GM19463 (cell line): ENCODE measurements around the gene ZBTB49.
"Not testable (repeated sequence)": the region's sequence is repeated elsewhere in the genome, so short reads cannot be mapped to it uniquely, and the experiment has no call there.

Experiments
- ATAC-seq: cut with Tn5 transposase; IDR thresholded peaks from one replicate; pipeline ENCODE4 v1.9.1; 2021; ENCODE audit warnings: mild to moderate bottlenecking, moderate library complexity; ENCODE audit not compliant: unreplicated experiment

Gene ZBTB49

GRCh38 chr4:4323705-4324534 is 33.9 kb downstream of the ZBTB49 start:
- no peak for ATAC-seq

GRCh38 chr4:4325321-4325720 is 35.3 kb downstream of the ZBTB49 start:
- no peak for ATAC-seq

GRCh38 chr4:4326166-4326565 is 36.1 kb downstream of the ZBTB49 start:
- ATAC-seq, result no peak

GRCh38 chr4:4327652-4328121 is 37.6 kb downstream of the ZBTB49 start:
- no peak for ATAC-seq

- no peak for ATAC-seq
Measured at GRCh38 chr4:4328206-4328605, 38.2 kb downstream of the ZBTB49 start.

GRCh38 chr4:4328840-4329239 is 38.8 kb downstream of the ZBTB49 start:
- no peak for ATAC-seq

GRCh38 chr4:4329496-4329895 is 39.4 kb downstream of the ZBTB49 start:
- ATAC-seq, result no peak

GRCh38 chr4:4330794-4331193 is 40.7 kb downstream of the ZBTB49 start:
- no peak for ATAC-seq

- ATAC-seq, result no peak
Measured at GRCh38 chr4:4332529-4332928, 42.5 kb downstream of the ZBTB49 start.

GRCh38 chr4:4333265-4333706 is 43.2 kb downstream of the ZBTB49 start:
- no peak for ATAC-seq

GRCh38 chr4:4334798-4335520 is 44.9 kb downstream of the ZBTB49 start:
- ATAC-seq, result no peak

- no peak for ATAC-seq
Measured at GRCh38 chr4:4338210-4339001, 48.4 kb downstream of the ZBTB49 start.

- no peak for ATAC-seq
Measured at GRCh38 chr4:4339504-4340085, 49.5 kb downstream of the ZBTB49 start.

GRCh38 chr4:4341861-4342650 is 52.0 kb downstream of the ZBTB49 start:
- peak; percentile 28 for ATAC-seq

GRCh38 chr4:4343038-4343437 is 53.0 kb downstream of the ZBTB49 start:
- ATAC-seq, result no peak

- peak; percentile 81 for ATAC-seq
Measured at GRCh38 chr4:4344915-4345527, 55.0 kb downstream of the ZBTB49 start.

- no peak for ATAC-seq
Measured at GRCh38 chr4:4347585-4347984, 57.5 kb downstream of the ZBTB49 start.

- ATAC-seq, result not testable (repeated sequence)
Measured at GRCh38 chr4:4348585-4348984, 58.5 kb downstream of the ZBTB49 start.

GRCh38 chr4:4349867-4350266 is 59.8 kb downstream of the ZBTB49 start:
- no peak for ATAC-seq

- ATAC-seq, result no peak
Measured at GRCh38 chr4:4350909-4351308, 60.9 kb downstream of the ZBTB49 start.
